ENCODE results near the gene PRR15L.
A peak's percentile ranks its signal among the peaks of the same experiment; 100 is the strongest.

PRR15L gene

DNA sequence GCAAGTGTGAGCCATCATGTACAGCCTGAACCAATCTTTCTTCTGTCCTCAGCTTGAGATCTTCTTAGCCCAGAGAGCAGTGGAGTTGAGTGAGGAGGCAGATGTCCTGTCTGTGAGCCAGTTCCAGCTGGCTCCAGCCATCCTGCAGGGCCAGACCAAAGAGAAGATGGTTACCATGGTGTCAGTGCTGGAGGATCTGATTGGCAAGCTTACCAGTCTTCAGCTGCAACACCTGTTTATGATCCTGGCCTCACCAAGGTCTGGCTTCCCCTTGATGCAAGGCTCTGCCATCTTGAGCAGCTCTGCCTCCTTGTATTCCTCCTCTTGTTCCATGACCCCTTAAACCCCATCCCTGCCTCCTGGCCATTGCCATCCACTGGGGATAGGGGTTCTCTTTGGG is 22.9 kb upstream of the PRR15L start:
- H3K27ac Mint-ChIP-seq: no peak overlapping the region
- ATAC-seq: no peak
- DNase-seq: no peak
- H3K9me3 Mint-ChIP-seq: no peaks in the 10 kb centered on the region
- H3K36me3 Mint-ChIP-seq (ENCODE audit: low read depth): peaks cover 32% of the 10 kb centered on the region
- no peak overlapping the region for H3K4me3 Mint-ChIP-seq
- H3K4me1 Mint-ChIP-seq: peaks cover 2% of the 10 kb centered on the region
- H3K27me3 Mint-ChIP-seq: no peaks in the 10 kb centered on the region

DNA sequence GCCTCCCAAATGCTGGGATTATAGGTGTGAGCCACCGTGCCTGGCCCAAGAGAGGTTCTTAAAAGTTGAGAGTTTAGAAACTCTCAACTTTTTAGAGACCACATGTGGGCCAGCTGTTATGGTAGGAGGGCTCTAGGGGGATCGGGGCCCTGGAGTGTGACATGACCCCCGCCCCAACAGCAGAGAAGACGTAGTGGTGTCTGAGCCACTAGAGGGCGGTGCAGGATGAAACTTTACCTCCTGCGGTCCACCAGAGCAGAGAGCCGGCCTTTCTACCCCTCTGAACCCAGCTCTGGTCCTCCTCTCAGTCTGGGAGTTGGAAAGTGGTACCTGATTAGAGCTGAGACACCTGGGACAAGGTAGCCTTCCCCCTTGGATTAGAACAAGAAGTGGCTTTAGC is 20.6 kb upstream of the PRR15L start:
- Mint-ChIP-seq H3K27me3 (no peaks in the 10 kb centered on the region), H3K36me3 (ENCODE audit: low read depth) (peaks cover 34% of the 10 kb centered on the region), H3K4me1 (peaks cover 2% of the 10 kb centered on the region), H3K9me3 (no peaks in the 10 kb centered on the region), H3K27ac (no peak overlapping the region), H3K4me3 (no peak overlapping the region)
- peak; percentile 48 for DNase-seq
- ATAC-seq: no peak

- Mint-ChIP-seq H3K9me3 (no peaks in the 10 kb centered on the region), H3K4me1 (peaks cover 16% of the 10 kb centered on the region), H3K27ac (no peak overlapping the region), H3K36me3 (ENCODE audit: low read depth) (peaks cover 29% of the 10 kb centered on the region), H3K27me3 (no peaks in the 10 kb centered on the region), H3K4me3 (no peak overlapping the region)
- DNase-seq: no peak
- ATAC-seq: no peak
Measured at GRCh38 chr17:47975823-47976205, 18.1 kb upstream of the PRR15L start.

DNA sequence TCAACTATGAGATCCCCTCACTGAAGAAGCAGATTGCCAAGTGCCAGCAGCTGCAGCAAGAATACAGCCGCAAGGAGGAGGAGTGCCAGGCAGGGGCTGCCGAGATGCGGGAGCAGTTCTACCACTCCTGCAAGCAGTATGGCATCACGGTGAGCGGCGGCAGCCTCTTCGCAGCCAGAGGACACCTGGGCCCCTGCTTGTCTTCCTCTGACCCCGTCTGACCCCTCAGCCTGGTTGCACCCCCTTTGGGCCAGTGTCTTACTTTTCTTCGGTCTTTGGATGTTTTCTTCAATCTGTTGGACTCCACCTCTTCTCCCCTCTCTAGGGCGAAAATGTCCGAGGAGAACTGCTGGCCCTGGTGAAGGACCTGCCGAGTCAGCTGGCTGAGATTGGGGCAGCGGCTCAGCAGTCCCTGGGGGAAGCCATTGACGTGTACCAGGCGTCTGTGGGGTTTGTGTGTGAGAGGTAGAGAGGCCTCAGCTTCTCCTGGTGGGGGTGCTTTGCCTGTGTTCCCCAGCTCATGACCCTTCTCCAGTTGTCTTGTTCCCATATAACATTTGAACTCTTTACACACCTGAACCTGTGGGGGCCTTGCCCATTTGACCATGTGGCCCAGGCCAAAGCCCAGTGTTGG is 17.6 kb upstream of the PRR15L start:
- ATAC-seq (no peak), DNase-seq (no peak)
- Mint-ChIP-seq H3K27me3 (no peaks in the 10 kb centered on the region), H3K27ac (no peak overlapping the region), H3K4me3 (no peak overlapping the region), H3K9me3 (no peaks in the 10 kb centered on the region), H3K4me1 (peaks cover 18% of the 10 kb centered on the region), H3K36me3 (ENCODE audit: low read depth) (peaks cover 27% of the 10 kb centered on the region)

- no peaks in the 10 kb centered on the region for H3K27me3 Mint-ChIP-seq
- peaks cover 14% of the 10 kb centered on the region for H3K36me3 Mint-ChIP-seq (ENCODE audit: low read depth)
- no peaks in the 10 kb centered on the region for H3K9me3 Mint-ChIP-seq
- H3K27ac Mint-ChIP-seq: peak overlapping the region; percentile 23
- H3K4me3 Mint-ChIP-seq: no peak overlapping the region
- H3K4me1 Mint-ChIP-seq: peaks cover 24% of the 10 kb centered on the region
- DNase-seq: no peak
- no peak for ATAC-seq
Measured at GRCh38 chr17:47973541-47973940, 15.9 kb upstream of the PRR15L start.

DNA sequence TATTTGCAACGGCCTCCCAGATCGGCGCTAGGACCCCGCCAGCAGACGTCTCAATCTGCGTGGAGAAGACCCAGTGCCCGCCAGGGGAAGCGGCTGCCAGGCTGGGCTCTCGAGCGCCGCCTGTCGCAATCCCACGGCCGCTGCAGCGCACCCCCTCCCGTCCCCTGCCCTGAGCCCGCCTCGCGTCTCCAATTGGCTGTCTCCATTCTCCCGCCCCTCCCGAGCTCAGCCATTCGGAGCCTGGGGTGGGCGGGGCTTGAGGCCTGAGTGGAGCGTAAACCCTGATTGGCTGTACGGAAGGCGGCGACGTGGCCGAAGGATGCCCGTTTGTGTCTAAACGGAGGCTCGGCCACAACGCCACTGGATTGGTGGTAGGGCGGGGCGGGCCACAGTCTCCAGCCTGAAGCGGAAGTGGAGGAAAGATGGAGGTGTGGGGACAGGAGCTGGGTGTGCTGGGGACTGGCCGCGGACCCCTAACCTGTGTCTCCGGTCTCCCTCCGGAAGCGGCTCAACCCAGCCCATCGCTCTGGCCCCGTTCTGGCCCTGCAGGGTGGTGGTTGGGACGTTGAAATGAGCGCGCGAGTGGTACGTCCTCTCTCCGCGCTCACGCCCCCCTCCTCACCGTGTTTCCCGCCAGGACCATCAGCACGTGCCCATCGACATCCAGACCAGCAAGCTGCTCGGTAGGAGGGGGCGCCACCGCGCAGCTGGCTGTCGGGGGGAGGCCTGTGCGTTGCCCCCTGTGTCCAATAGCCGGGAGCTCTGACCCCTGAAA is 13.2 kb upstream of the PRR15L start, which contains the start of gene CDK5RAP3:
Gene CDK5RAP3, plus strand, starts transcription at position 389 of the 775 bp plus-strand sequence. Its CDS starts 34 bp downstream, at position 423.
- Mint-ChIP-seq H3K9me3 (no peaks in the 10 kb centered on the region), H3K36me3 (ENCODE audit: low read depth) (peaks cover 3% of the 10 kb centered on the region), H3K27ac (peak within 1 kb of the TSS; percentile 80), H3K4me1 (peaks cover 24% of the 10 kb centered on the region), H3K27me3 (no peaks in the 10 kb centered on the region), H3K4me3 (peak within 1 kb of the TSS; percentile 90)
- ATAC-seq (peak; percentile 95), DNase-seq (peak; percentile 100)

- DNase-seq (no peak), ATAC-seq (no peak)
- H3K9me3 Mint-ChIP-seq: no peaks in the 10 kb centered on the region
- peak overlapping the region; percentile 59 for H3K27ac Mint-ChIP-seq
- H3K36me3 Mint-ChIP-seq (ENCODE audit: low read depth): peaks cover 3% of the 10 kb centered on the region
- H3K27me3 Mint-ChIP-seq: no peaks in the 10 kb centered on the region
- H3K4me3 Mint-ChIP-seq: peak overlapping the region; percentile 90
- H3K4me1 Mint-ChIP-seq: peaks cover 24% of the 10 kb centered on the region
Measured at GRCh38 chr17:47969930-47970724, 12.4 kb upstream of the PRR15L start.

- Mint-ChIP-seq H3K27me3 (no peaks in the 10 kb centered on the region), H3K27ac (no peak overlapping the region), H3K36me3 (ENCODE audit: low read depth) (no peaks in the 10 kb centered on the region), H3K9me3 (no peaks in the 10 kb centered on the region), H3K4me1 (peaks cover 24% of the 10 kb centered on the region), H3K4me3 (no peak overlapping the region)
- ATAC-seq (no peak), DNase-seq (no peak)
Measured at GRCh38 chr17:47968836-47969235, 11.2 kb upstream of the PRR15L start.

GRCh38 chr17:47967607-47968252 is 10.0 kb upstream of the PRR15L start:
- no peak for ATAC-seq
- no peaks in the 10 kb centered on the region for H3K36me3 Mint-ChIP-seq (ENCODE audit: low read depth)

DNA sequence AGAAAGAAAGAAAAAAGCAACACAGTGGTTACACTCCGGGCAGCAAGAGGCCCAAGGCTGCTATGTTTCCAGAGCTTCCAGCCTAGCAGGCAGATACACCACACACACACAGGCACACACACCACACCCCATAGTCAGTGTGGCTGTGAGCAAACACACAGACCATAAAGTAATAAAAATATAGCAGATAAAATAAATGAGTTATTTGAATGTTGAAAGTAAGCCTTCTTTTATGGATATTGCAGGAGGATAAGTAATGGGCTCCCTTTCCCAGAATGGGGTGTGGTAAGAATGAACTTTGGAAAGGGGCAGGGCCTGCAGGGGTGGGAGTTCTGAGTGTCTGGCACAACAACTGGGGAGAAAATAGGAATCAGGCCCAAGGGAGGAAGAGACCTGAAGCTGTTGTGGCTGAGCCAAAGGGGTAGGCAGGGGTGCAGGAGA is 8.4 kb upstream of the PRR15L start:
- Mint-ChIP-seq H3K36me3 (ENCODE audit: low read depth) (no peaks in the 10 kb centered on the region), H3K4me3 (no peak overlapping the region), H3K27me3 (no peaks in the 10 kb centered on the region), H3K9me3 (no peaks in the 10 kb centered on the region), H3K4me1 (peaks cover 11% of the 10 kb centered on the region), H3K27ac (no peak overlapping the region)
- DNase-seq (no peak), ATAC-seq (no peak)

More at GRCh38 chr17:47967607-47968252, 10.0 kb upstream of the PRR15L start:
- Mint-ChIP-seq H3K27ac (no peak overlapping the region), H3K27me3 (no peaks in the 10 kb centered on the region), H3K4me1 (peaks cover 20% of the 10 kb centered on the region), H3K9me3 (no peaks in the 10 kb centered on the region), H3K4me3 (no peak overlapping the region)
- DNase-seq: no peak

GRCh38 chr17:47964856-47965255 is 7.2 kb upstream of the PRR15L start:
- Mint-ChIP-seq H3K4me1 (peaks cover 2% of the 10 kb centered on the region), H3K27me3 (no peaks in the 10 kb centered on the region), H3K4me3 (no peak overlapping the region), H3K9me3 (no peaks in the 10 kb centered on the region), H3K36me3 (ENCODE audit: low read depth) (no peaks in the 10 kb centered on the region), H3K27ac (no peak overlapping the region)
- no peak for ATAC-seq
- DNase-seq: no peak

DNA sequence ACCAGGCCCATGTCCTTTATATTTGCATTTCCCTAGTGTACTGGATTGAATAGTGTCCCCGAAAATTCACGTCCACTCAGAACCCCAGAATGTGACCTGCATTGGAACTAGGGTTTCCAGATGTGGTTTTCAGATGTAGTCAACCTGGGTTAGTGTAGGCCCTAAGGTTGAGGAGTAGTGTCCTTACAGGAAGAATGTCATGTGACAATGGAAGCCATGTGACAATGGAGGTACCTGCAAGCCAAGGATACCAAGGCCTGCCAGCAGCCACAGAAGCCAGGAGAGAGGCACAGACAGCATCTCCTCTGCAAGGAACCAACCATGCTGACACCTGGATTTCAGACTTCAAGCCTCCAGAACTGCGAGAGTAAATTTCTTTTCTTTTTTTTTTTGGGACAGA is 5.2 kb upstream of the PRR15L start:
- Mint-ChIP-seq H3K36me3 (ENCODE audit: low read depth) (no peaks in the 10 kb centered on the region), H3K4me3 (no peak overlapping the region), H3K4me1 (no peaks in the 10 kb centered on the region), H3K27ac (no peak overlapping the region), H3K9me3 (no peaks in the 10 kb centered on the region), H3K27me3 (no peaks in the 10 kb centered on the region)
- ATAC-seq (no peak), DNase-seq (no peak)

GRCh38 chr17:47961406-47961805 is 3.7 kb upstream of the PRR15L start:
- no peak for ATAC-seq
- Mint-ChIP-seq H3K4me1 (no peaks in the 10 kb centered on the region), H3K36me3 (ENCODE audit: low read depth) (no peaks in the 10 kb centered on the region), H3K4me3 (no peak overlapping the region), H3K9me3 (no peaks in the 10 kb centered on the region), H3K27ac (no peak overlapping the region), H3K27me3 (no peaks in the 10 kb centered on the region)
- DNase-seq: no peak

DNA sequence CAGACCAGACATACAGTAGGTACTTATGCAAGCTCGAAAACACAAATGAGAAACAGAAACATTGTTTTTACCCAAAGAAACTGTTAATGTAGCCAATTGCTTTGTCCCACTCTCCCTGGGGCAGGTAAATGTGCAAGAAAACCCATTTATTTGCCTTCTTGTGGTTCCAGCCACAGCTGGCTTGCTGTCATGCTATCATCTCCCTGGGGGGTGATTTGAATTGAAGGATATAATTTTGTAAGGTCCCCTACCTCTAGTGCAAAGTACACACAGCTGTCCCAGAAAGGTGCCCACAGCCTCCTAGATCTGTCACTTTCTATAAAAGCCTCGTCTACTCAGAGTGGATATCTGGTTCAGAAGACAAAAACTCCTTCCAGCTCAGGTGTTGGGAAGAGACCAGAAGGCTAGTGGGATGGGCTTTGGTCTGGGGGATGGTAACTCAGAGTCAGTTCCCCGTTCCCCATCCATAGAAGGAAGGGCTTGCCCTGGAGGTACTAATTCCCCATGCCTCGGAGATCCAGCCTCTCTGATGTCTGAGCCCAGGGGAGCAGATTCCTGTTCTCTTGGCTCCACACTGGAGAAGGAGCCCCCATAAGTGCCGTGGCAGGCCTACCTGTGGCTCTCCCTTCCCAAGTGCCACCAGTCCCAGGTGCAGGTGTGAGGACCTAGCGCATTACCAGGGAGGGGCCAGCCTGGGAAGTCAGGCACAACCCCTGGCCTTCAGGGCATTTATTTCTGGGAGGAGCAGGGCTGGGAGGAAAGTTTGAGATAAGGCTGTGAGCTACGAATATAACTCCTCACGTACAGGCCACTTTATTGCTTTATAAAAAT is 2.4 kb upstream of the PRR15L start:
- no peak for DNase-seq
- Mint-ChIP-seq H3K4me3 (no peak overlapping the region), H3K27ac (no peak overlapping the region), H3K27me3 (no peaks in the 10 kb centered on the region), H3K4me1 (no peaks in the 10 kb centered on the region), H3K9me3 (no peaks in the 10 kb centered on the region), H3K36me3 (ENCODE audit: low read depth) (no peaks in the 10 kb centered on the region)
- ATAC-seq: no peak

All from activated naive CD8-positive, alpha-beta T cell treated with anti-CD3 and anti-CD28 coated beads, Interleukin-2, amount 50 U/mL, for 24 hours (primary cell).